HEK293 (cell line): Measurements from ENCODE around the gene CADPS.

Experiments
- CTCF ChIA-PET: fragments of 350-600 bp; formaldehyde crosslinking; extraction: SDS; loops from one replicate; lab custom pipeline; 2021; ENCODE audit warnings: antibody characterized with exemption; lab: Yijun Ruan, JAX
- POLR2A ChIA-PET: fragments of 300-600 bp; formaldehyde crosslinking; extraction: SDS; loops from one replicate; lab custom pipeline; 2020; ENCODE audit warnings: antibody characterized with exemption, inconsistent platforms; lab: Yijun Ruan, JAX
- H3K27ac ChIP-seq: fragments of 200-500 bp; sonication (Bioruptor generic); 2 replicates; pipeline ENCODE4 v1.5.1; 2014; ENCODE audit warnings: low read depth, low read length, control low read depth, inconsistent platforms; ENCODE audit errors: extremely low read depth
- H3K36me3 ChIP-seq, 2 experiments: fragments of 200-500 bp in 1 of 2; sonication (Bioruptor generic) in 1 of 2; 1 replicate in 1 of 2; 2 replicates in 1 of 2; pipeline ENCODE4 v1.5.1; 2014 to 2017; ENCODE audit warnings: inconsistent platforms in 2 of 2, low read length in 2 of 2; ENCODE audit not compliant: control insufficient read depth in 2 of 2, insufficient read depth in 1 of 2
- H3K4me1 ChIP-seq: fragments of 200-500 bp; sonication (Bioruptor generic); 2 replicates; pipeline ENCODE4 v1.5.1; 2014; ENCODE audit warnings: mild to moderate bottlenecking, low read length, inconsistent platforms; ENCODE audit not compliant: control insufficient read depth, insufficient read depth
- H3K4me3 ChIP-seq: 2 replicates; pipeline ENCODE4 v1.5.1; 2011; ENCODE audit warnings: low read depth, mild to moderate bottlenecking, control low read depth, low read length, moderate library complexity
- H3K9me3 ChIP-seq: fragments of 200-500 bp; sonication (Bioruptor generic); 2 replicates; pipeline ENCODE4 v1.5.1; 2014; ENCODE audit warnings: low read depth, low read length, inconsistent platforms; ENCODE audit not compliant: control insufficient read depth, insufficient read depth
- TCF7L2 ChIP-seq: IDR thresholded peaks from 2 replicates; pipeline ENCODE4 v1.6.1; 2011; ENCODE audit warnings: low read depth, mild to moderate bottlenecking, inconsistent platforms, low read length, moderate library complexity, borderline replicate concordance
- YY2 ChIP-seq: fragments of 450-650 bp; formaldehyde crosslinking; IDR thresholded peaks from 2 replicates; pipeline ENCODE4 v1.5.1; 2016; ENCODE audit warnings: missing biosample characterization, missing genetic modification characterization
- ZFP37 ChIP-seq: fragments of 450-650 bp; formaldehyde crosslinking; IDR thresholded peaks from 2 replicates; pipeline ENCODE4 v1.5.1; 2016; ENCODE audit warnings: missing biosample characterization, missing genetic modification characterization
- ZNF121 ChIP-seq: fragments of 450-650 bp; formaldehyde crosslinking; IDR thresholded peaks from 2 replicates; pipeline ENCODE4 v1.5.1; 2016; ENCODE audit warnings: missing biosample characterization, missing genetic modification characterization
- ZNF133 ChIP-seq: fragments of 450-650 bp; formaldehyde crosslinking; IDR thresholded peaks from 2 replicates; pipeline ENCODE4 v1.5.1; 2016; ENCODE audit warnings: missing biosample characterization, missing genetic modification characterization
- ZNF24 ChIP-seq: fragments of 450-650 bp; formaldehyde crosslinking; IDR thresholded peaks from 2 replicates; pipeline ENCODE4 v1.5.1; 2016; ENCODE audit warnings: missing biosample characterization, missing genetic modification characterization
- ZNF341 ChIP-seq: fragments of 450-650 bp; formaldehyde crosslinking; IDR thresholded peaks from 2 replicates; pipeline ENCODE4; 2016; ENCODE audit warnings: low read depth, missing biosample characterization, missing genetic modification characterization
- ZNF514 ChIP-seq: fragments of 450-650 bp; formaldehyde crosslinking; IDR thresholded peaks from 2 replicates; pipeline ENCODE4 v1.5.1; 2016; ENCODE audit warnings: missing biosample characterization, missing genetic modification characterization
- ZNF654 ChIP-seq: fragments of 450-650 bp; formaldehyde crosslinking; IDR thresholded peaks from 2 replicates; pipeline ENCODE4 v1.5.1; 2016; ENCODE audit warnings: low read depth, missing biosample characterization, missing genetic modification characterization
- ZNF768 ChIP-seq: fragments of 450-650 bp; formaldehyde crosslinking; IDR thresholded peaks from 2 replicates; pipeline ENCODE4 v1.5.1; 2018; ENCODE audit warnings: missing biosample characterization, mild to moderate bottlenecking, missing genetic modification characterization
- ZSCAN23 ChIP-seq: fragments of 450-650 bp; formaldehyde crosslinking; IDR thresholded peaks from 2 replicates; pipeline ENCODE4 v1.5.1; 2016; ENCODE audit warnings: missing biosample characterization, missing genetic modification characterization
- TF ChIP-seq, protein P1 (sequence below): fragments of 450-650 bp; formaldehyde crosslinking; IDR thresholded peaks from 2 replicates; pipeline ENCODE4 v1.5.1; 2017; ENCODE audit warnings: missing biosample characterization, missing genetic modification characterization
- TF ChIP-seq, protein P2 (sequence below): fragments of 450-650 bp; formaldehyde crosslinking; IDR thresholded peaks from 2 replicates; pipeline ENCODE4 v1.5.1; 2016; ENCODE audit warnings: missing biosample characterization, missing genetic modification characterization
- TF ChIP-seq, protein P3 (sequence below): fragments of 450-650 bp; formaldehyde crosslinking; IDR thresholded peaks from 2 replicates; pipeline ENCODE4 v1.5.1; 2016; ENCODE audit warnings: missing biosample characterization, missing genetic modification characterization, borderline replicate concordance
- TF ChIP-seq, protein P4 (sequence below): fragments of 450-650 bp; formaldehyde crosslinking; IDR thresholded peaks from 2 replicates; pipeline ENCODE4 v1.5.1; 2017; ENCODE audit warnings: missing biosample characterization, mild to moderate bottlenecking, missing genetic modification characterization, moderate library complexity

Gene CADPS

DNA sequence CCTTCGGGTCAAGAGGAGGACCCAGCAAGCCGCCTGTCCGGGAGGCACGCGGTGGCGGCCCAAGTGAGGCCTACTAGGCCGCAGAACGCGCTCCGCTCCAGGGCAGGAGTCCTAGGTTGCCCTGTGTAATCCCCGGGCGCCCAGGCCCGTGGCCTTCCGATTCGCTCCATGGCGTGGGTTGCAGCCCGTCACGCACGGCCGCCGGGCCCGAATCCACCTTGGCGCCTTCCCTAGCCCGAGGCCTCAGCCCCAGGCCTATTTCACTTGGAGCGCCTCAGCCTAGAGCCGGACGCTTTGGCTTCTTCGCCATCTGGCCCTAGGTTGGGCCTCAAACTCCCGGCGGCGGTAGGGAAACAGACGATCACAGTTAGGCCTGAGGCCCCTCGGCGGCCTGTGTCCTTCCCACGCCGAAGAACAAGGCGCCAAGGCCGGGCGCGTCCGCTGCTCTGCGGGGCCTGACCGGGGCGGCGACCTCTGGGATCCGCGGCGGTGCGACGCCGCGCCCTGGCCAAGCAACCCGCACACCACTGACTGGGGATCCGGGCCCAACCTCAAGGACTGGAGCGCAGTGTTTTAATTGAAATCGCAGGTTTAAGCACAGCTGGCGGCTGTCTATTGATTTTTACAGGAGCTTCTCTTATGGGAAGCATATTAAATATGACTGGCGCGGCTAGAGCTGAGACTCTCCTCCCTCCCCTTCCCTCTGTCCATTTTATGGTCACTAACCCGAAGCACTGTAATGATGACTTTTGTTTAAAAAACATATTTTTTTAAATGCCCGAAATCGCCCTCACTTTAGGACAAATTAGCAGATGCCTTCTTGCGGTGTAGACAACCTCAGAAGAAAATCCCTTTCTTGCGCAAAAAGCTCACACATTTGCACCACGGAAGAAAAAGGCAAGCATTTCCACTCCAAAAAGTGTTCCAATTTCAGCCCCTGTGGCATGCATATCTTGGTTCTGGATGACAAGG is 498.0 kb downstream of the CADPS start (continued):
- TF ChIP-seq, protein P1, sequence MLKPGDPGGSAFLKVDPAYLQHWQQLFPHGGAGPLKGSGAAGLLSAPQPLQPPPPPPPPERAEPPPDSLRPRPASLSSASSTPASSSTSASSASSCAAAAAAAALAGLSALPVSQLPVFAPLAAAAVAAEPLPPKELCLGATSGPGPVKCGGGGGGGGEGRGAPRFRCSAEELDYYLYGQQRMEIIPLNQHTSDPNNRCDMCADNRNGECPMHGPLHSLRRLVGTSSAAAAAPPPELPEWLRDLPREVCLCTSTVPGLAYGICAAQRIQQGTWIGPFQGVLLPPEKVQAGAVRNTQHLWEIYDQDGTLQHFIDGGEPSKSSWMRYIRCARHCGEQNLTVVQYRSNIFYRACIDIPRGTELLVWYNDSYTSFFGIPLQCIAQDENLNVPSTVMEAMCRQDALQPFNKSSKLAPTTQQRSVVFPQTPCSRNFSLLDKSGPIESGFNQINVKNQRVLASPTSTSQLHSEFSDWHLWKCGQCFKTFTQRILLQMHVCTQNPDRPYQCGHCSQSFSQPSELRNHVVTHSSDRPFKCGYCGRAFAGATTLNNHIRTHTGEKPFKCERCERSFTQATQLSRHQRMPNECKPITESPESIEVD (tag by site-specific recombination): no peak
- TF ChIP-seq, protein P2, sequence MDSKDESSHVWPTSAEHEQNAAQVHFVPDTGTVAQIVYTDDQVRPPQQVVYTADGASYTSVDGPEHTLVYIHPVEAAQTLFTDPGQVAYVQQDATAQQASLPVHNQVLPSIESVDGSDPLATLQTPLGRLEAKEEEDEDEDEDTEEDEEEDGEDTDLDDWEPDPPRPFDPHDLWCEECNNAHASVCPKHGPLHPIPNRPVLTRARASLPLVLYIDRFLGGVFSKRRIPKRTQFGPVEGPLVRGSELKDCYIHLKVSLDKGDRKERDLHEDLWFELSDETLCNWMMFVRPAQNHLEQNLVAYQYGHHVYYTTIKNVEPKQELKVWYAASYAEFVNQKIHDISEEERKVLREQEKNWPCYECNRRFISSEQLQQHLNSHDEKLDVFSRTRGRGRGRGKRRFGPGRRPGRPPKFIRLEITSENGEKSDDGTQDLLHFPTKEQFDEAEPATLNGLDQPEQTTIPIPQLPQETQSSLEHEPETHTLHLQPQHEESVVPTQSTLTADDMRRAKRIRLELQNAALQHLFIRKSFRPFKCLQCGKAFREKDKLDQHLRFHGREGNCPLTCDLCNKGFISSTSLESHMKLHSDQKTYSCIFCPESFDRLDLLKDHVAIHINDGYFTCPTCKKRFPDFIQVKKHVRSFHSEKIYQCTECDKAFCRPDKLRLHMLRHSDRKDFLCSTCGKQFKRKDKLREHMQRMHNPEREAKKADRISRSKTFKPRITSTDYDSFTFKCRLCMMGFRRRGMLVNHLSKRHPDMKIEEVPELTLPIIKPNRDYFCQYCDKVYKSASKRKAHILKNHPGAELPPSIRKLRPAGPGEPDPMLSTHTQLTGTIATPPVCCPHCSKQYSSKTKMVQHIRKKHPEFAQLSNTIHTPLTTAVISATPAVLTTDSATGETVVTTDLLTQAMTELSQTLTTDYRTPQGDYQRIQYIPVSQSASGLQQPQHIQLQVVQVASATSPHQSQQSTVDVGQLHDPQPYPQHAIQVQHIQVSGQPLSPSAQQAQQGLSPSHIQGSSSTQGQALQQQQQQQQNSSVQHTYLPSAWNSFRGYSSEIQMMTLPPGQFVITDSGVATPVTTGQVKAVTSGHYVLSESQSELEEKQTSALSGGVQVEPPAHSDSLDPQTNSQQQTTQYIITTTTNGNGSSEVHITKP (tag by site-specific recombination): no peak
- TF ChIP-seq ZNF514 (tag by site-specific recombination): no peak

DNA sequence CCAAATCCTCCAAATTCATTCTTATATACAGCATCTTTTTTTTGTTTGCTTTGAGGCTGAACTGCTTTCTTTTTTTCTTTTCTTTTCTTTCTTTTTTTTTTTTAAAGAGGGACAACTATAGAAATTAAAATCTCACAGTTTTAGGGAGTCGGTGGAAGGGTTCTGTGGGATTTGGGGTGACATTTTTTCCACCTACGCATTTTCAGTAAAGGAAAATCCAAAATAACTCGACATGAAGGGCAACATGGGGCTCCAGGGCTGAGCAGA is 498.8 kb downstream of the CADPS start:
- ChIA-PET POLR2A (no interaction called here), CTCF (no interaction called here)
- H3K36me3 ChIP-seq: no peaks in the 10 kb centered on the region
- no peak for TF ChIP-seq ZNF768 (tag by site-specific recombination)
- TF ChIP-seq, all 188 proteins: peak for 0
- Histone ChIP-seq H3K27ac (no peak overlapping the region), H3K4me1 (no peaks in the 10 kb centered on the region; the same call in 1 of the 2 replicates), H3K9me3 (no peaks in the 10 kb centered on the region), H3K4me3 (no peak overlapping the region)

DNA sequence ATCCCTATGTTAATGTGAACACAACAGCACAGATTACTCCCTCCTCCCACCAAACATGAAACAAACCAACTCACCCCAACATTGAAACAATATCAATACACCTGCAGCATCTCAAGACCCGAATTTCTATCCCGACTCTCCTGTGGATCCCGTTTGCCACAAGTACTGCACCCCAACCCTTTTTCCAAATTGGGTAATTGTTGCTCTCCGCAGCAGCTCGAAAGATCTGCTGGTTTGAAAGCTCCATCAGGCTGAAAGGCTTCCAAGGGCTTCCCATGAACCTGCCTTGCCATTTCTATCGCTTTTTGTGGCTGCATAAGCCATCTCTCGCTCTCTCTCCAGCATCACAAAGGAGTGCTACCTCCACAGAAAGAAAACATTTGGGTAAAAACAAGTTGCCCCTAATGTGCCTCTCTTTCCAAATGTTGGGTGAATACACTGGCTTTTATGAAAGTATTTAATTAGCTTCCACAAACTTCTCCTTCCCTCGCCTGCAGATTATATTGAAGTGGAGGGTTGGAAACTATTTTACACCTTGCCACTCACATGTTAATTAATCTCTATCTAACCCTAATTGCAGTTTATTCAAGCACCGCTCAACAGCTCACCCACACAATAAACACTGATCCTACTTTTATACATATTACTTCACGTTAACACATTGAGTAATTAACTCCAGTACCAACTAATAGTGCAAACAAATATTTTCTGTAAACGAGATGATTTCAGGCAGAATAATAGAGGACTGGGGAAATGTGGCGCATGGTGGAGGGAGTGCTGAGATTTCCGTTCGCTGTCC is 499.4 kb downstream of the CADPS start:
- Histone ChIP-seq H3K4me1 (no peaks in the 10 kb centered on the region; the same call in 1 of the 2 replicates), H3K27ac (no peak overlapping the region), H3K36me3 (no peaks in the 10 kb centered on the region), H3K4me3 (no peak overlapping the region), H3K9me3 (no peaks in the 10 kb centered on the region)
- POLR2A ChIA-PET: no interaction called here
- CTCF ChIA-PET: no interaction called here
- TF ChIP-seq, protein P3, sequence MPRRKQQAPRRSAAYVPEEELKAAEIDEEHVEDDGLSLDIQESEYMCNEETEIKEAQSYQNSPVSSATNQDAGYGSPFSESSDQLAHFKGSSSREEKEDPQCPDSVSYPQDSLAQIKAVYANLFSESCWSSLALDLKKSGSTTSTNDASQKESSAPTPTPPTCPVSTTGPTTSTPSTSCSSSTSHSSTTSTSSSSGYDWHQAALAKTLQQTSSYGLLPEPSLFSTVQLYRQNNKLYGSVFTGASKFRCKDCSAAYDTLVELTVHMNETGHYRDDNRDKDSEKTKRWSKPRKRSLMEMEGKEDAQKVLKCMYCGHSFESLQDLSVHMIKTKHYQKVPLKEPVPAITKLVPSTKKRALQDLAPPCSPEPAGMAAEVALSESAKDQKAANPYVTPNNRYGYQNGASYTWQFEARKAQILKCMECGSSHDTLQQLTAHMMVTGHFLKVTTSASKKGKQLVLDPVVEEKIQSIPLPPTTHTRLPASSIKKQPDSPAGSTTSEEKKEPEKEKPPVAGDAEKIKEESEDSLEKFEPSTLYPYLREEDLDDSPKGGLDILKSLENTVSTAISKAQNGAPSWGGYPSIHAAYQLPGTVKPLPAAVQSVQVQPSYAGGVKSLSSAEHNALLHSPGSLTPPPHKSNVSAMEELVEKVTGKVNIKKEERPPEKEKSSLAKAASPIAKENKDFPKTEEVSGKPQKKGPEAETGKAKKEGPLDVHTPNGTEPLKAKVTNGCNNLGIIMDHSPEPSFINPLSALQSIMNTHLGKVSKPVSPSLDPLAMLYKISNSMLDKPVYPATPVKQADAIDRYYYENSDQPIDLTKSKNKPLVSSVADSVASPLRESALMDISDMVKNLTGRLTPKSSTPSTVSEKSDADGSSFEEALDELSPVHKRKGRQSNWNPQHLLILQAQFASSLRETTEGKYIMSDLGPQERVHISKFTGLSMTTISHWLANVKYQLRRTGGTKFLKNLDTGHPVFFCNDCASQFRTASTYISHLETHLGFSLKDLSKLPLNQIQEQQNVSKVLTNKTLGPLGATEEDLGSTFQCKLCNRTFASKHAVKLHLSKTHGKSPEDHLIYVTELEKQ (tag by site-specific recombination): no peak
- TF ChIP-seq ZNF133 (tag by site-specific recombination) (no peak), ZNF341 (no peak), ZFP37 (no peak), YY2 (tag by site-specific recombination) (no peak), TCF7L2 (no peak), ZNF121 (tag by site-specific recombination) (no peak), ZNF654 (no peak), ZSCAN23 (tag by site-specific recombination) (no peak), ZNF24 (tag by site-specific recombination) (no peak), ZNF768 (tag by site-specific recombination) (no peak)
- TF ChIP-seq, protein P2 (tag by site-specific recombination): no peak
- TF ChIP-seq, protein P4, sequence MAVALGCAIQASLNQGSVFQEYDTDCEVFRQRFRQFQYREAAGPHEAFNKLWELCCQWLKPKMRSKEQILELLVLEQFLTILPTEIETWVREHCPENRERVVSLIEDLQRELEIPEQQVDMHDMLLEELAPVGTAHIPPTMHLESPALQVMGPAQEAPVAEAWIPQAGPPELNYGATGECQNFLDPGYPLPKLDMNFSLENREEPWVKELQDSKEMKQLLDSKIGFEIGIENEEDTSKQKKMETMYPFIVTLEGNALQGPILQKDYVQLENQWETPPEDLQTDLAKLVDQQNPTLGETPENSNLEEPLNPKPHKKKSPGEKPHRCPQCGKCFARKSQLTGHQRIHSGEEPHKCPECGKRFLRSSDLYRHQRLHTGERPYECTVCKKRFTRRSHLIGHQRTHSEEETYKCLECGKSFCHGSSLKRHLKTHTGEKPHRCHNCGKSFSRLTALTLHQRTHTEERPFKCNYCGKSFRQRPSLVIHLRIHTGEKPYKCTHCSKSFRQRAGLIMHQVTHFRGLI (tag by site-specific recombination): no peak
